HepG2 (cell line): ENCODE data around the gene SETD1A. TPM values are rescaled to one million over a fixed set of nuclear protein-coding genes. Genes with fewer than 3 reads are reported as not detected.
A peak's percentile ranks its signal among the peaks of the same experiment; 100 is the strongest.

ENCODE experiments used
- ARID5B ChIP-seq: IDR thresholded peaks from 2 replicates; pipeline ENCODE4 v1.4.0; 2020; ENCODE audit warnings: mild to moderate bottlenecking, missing genetic modification reagents
- ARNT ChIP-seq: fragments of 450-650 bp; IDR thresholded peaks from 2 replicates; pipeline ENCODE4 v1.6.1; 2017
- ATM ChIP-seq: fragments of 450-650 bp; IDR thresholded peaks from 2 replicates; pipeline ENCODE4 v1.7.1; 2017; ENCODE audit warnings: mild to moderate bottlenecking, borderline replicate concordance
- HIVEP1 ChIP-seq: sonication (generic); formaldehyde crosslinking; IDR thresholded peaks from 2 replicates; pipeline ENCODE4 v1.4.0; 2020; ENCODE audit warnings: mild to moderate bottlenecking, missing genetic modification reagents
- KDM3A ChIP-seq: IDR thresholded peaks from 2 replicates; pipeline ENCODE4 v1.6.1; 2018; ENCODE audit warnings: low read depth, missing compliant biosample characterization
- KLF13 ChIP-seq: sonication (generic); formaldehyde crosslinking; IDR thresholded peaks from 2 replicates; pipeline ENCODE4 v1.4.0; 2020; ENCODE audit warnings: mild to moderate bottlenecking, missing genetic modification reagents
- MEF2D ChIP-seq: sonication (generic); formaldehyde crosslinking; IDR thresholded peaks from 2 replicates; pipeline ENCODE4 v1.5.1; 2020; ENCODE audit warnings: mild to moderate bottlenecking, missing genetic modification reagents
- NR2F6 ChIP-seq, 2 experiments: IDR thresholded peaks; 2 replicates each; pipeline ENCODE4 v1.6.1; 2016; ENCODE audit warnings: antibody characterized with exemption in 1 of 2, mild to moderate bottlenecking in 1 of 2
- POLR2AphosphoS2 ChIP-seq: IDR thresholded peaks from 2 replicates; pipeline ENCODE4 v1.6.1; 2011; ENCODE audit warnings: low read depth, low read length, improper control_type of control experiment
- SMAD1 ChIP-seq: sonication (generic); formaldehyde crosslinking; IDR thresholded peaks from 2 replicates; pipeline ENCODE4 v1.4.0; 2020; ENCODE audit warnings: missing genetic modification reagents, low read depth, mild to moderate bottlenecking, borderline replicate concordance
- TBX2 ChIP-seq: sonication (generic); formaldehyde crosslinking; IDR thresholded peaks from 2 replicates; pipeline ENCODE4 v1.5.0; 2020; ENCODE audit warnings: missing genetic modification reagents, mild to moderate bottlenecking, borderline replicate concordance
- TFE3 ChIP-seq: IDR thresholded peaks from 2 replicates; pipeline ENCODE4 v1.6.1; 2016
- ZBTB14 ChIP-seq: sonication (generic); formaldehyde crosslinking; IDR thresholded peaks from 2 replicates; pipeline ENCODE4 v1.4.0; 2020; ENCODE audit warnings: missing genetic modification reagents
- ZNF17 ChIP-seq: sonication (generic); formaldehyde crosslinking; IDR thresholded peaks from 2 replicates; pipeline ENCODE4 v1.5.0; 2020; ENCODE audit warnings: mild to moderate bottlenecking, missing genetic modification reagents
- ZNF451 ChIP-seq: sonication (generic); formaldehyde crosslinking; IDR thresholded peaks from 2 replicates; pipeline ENCODE4 v1.5.0; 2020; ENCODE audit warnings: mild to moderate bottlenecking, missing genetic modification reagents
- ZNF567 ChIP-seq: sonication (generic); formaldehyde crosslinking; IDR thresholded peaks from 2 replicates; pipeline ENCODE4 v1.8.1; 2023; ENCODE audit warnings: mild to moderate bottlenecking, missing genetic modification reagents, borderline replicate concordance
- ZNF709 ChIP-seq: sonication (generic); formaldehyde crosslinking; IDR thresholded peaks from 2 replicates; pipeline ENCODE4 v1.5.0; 2020; ENCODE audit warnings: mild to moderate bottlenecking, missing genetic modification reagents
- ZSCAN30 ChIP-seq: sonication (generic); formaldehyde crosslinking; IDR thresholded peaks from 2 replicates; pipeline ENCODE4 v1.5.0; 2020; ENCODE audit warnings: mild to moderate bottlenecking, missing genetic modification reagents
- ZSCAN5A ChIP-seq: sonication (generic); formaldehyde crosslinking; IDR thresholded peaks from 2 replicates; pipeline ENCODE4 v1.8.0; 2022; ENCODE audit warnings: mild to moderate bottlenecking, missing genetic modification reagents, borderline replicate concordance
- polyA plus RNA-seq, 8 experiments: library from polyadenylated mRNA; depleted of rRNA in 3 of 8; stranded (reverse) in 7 of 8; unstranded in 1 of 8; fragments of >200 nt; fragmentation: Illumina TruSeq in 4 of 8; extraction: Trizol in 4 of 8; gene quantifications; 2 replicates each; pipeline versions ENCODE4 v1.2.1 to v1.2.3, GENCODE V29; 2011 to 2016; ENCODE audit warnings: low read depth in 4 of 8, missing spikeins in 1 of 8, mixed read lengths in 1 of 8; ENCODE audit not compliant: insufficient read depth in 1 of 8
- total RNA-seq, 5 experiments: library from RNA; depleted of rRNA; stranded (reverse); fragments of >200 nt; fragmentation: Illumina TruSeq; extraction: Trizol; gene quantifications; 2 replicates each; pipeline ENCODE4 v1.2.3, GENCODE V29; 2016; ENCODE audit warnings: low read depth in 1 of 5

SETD1A gene
- total and polyA plus RNA-seq, 2 of the 13 experiments (the other 11 are each of a cell fraction or from before 2014, with no cell fraction given): 3.8 to 5.6 TPM

- TF ChIP-seq ZSCAN5A (CRISPR knock-in tag) (no peak; the same call in 1 of the 2 replicates), KDM3A (CRISPR knock-in tag) (peak; percentile 23; the same call in 1 of the 2 replicates), ZNF451 (CRISPR knock-in tag) (no peak; the same call in 1 of the 2 replicates), ATM (no peak), ZNF567 (CRISPR knock-in tag) (no peak), SMAD1 (CRISPR knock-in tag) (no peak), POLR2AphosphoS2 (no peak), HIVEP1 (peak; percentile 57; the same call in 1 of the 2 replicates), ARNT (no peak), ZNF709 (no peak), ZSCAN30 (CRISPR knock-in tag) (no peak), MEF2D (CRISPR knock-in tag) (peak; percentile 61; the same call in 1 of the 2 replicates), KLF13 (0 out of 2 replicates have a peak, but pooled peaks have one; percentile 28), NR2F6 (IDR thresholded peaks at IDR 0.05) (no peak), NR2F6 (CRISPR knock-in tag; IDR thresholded peaks at IDR 0.05) (peak; percentile 28; the same call in 1 of the 2 replicates), ZBTB14 (CRISPR knock-in tag) (no peak), ARID5B (CRISPR knock-in tag) (peak; percentile 38; the same call in 1 of the 2 replicates), TFE3 (CRISPR knock-in tag) (no peak), TBX2 (CRISPR knock-in tag) (peak; percentile 76; the same call in 1 of the 2 replicates), ZNF17 (CRISPR knock-in tag) (no peak)
Measured at GRCh38 chr16:30953511-30954124, 3.9 kb upstream of the SETD1A start (continued).
